Activated CD4-positive, alpha-beta T cell treated with anti-CD3 and anti-CD28 coated beads, Interleukin-2, Interleukin-6, amounts not matched to agents 100 ng/mL and 50 ng/mL, durations not matched to agents 16 hours and 8 hours (primary cell): Measurements from ENCODE around the gene CMTM4.
"Not testable (repeated sequence)": the region's sequence is repeated elsewhere in the genome, so short reads cannot be mapped to it uniquely, and the experiment has no call there.

ENCODE experiments used
- DNase-seq: peaks from one replicate; pipeline ENCODE4 v3.0.0-alpha.2; 2020

The CMTM4 gene

GRCh38 chr16:66668777-66669444 lies 27.6 kb downstream of the CMTM4 start:
- no peak for DNase-seq

- no peak for DNase-seq
Observed at GRCh38 chr16:66667944-66668343, 28.6 kb downstream of the CMTM4 start.

GRCh38 chr16:66662445-66663194 lies 33.9 kb downstream of the CMTM4 start:
- peak; percentile 24 for DNase-seq

GRCh38 chr16:66661671-66662346 lies 34.7 kb downstream of the CMTM4 start:
- not testable (repeated sequence) for DNase-seq

- no peak for DNase-seq
Observed at GRCh38 chr16:66661210-66661560, 35.4 kb downstream of the CMTM4 start.

- no peak for DNase-seq
Observed at GRCh38 chr16:66660422-66661209, 35.9 kb downstream of the CMTM4 start.

GRCh38 chr16:66658860-66659190 lies 37.7 kb downstream of the CMTM4 start:
- DNase-seq, result no peak

GRCh38 chr16:66658143-66658859 lies 38.2 kb downstream of the CMTM4 start:
- DNase-seq, result no peak

GRCh38 chr16:66656547-66656946 lies 40.0 kb downstream of the CMTM4 start:
- DNase-seq, result no peak

GRCh38 chr16:66653581-66654350 lies 42.8 kb downstream of the CMTM4 start:
- no peak for DNase-seq

- no peak for DNase-seq
Observed at GRCh38 chr16:66652661-66653360, 43.7 kb downstream of the CMTM4 start.

GRCh38 chr16:66651965-66652364 lies 44.6 kb downstream of the CMTM4 start:
- DNase-seq, result no peak

GRCh38 chr16:66651474-66651765 lies 45.1 kb downstream of the CMTM4 start:
- DNase-seq, result no peak

- peak; percentile 91 for DNase-seq
Observed at GRCh38 chr16:66650707-66651473, 45.7 kb downstream of the CMTM4 start.

GRCh38 chr16:66649636-66650205 lies 46.8 kb downstream of the CMTM4 start:
- no peak for DNase-seq

- DNase-seq, result no peak
Observed at GRCh38 chr16:66649167-66649566, 47.4 kb downstream of the CMTM4 start.

GRCh38 chr16:66647866-66648265 lies 48.7 kb downstream of the CMTM4 start:
- DNase-seq, result no peak

GRCh38 chr16:66641387-66641786 lies 55.2 kb downstream of the CMTM4 start:
- DNase-seq, result no peak

- no peak for DNase-seq
Observed at GRCh38 chr16:66640724-66641314, 55.7 kb downstream of the CMTM4 start.
